ENCODE measurements around the gene GAL3ST3.

- TF ChIP-seq POLR2A (IDR thresholded peaks at IDR 0.05) (no peak), CTCF (IDR thresholded peaks at IDR 0.05) (no peak)
Observed at GRCh38 chr11:66004186-66004585, 44.8 kb downstream of the GAL3ST3 start.
